HepG2 (cell line): Measurements from ENCODE around the gene ANO9. TPM values are rescaled to one million over a fixed set of nuclear protein-coding genes. Genes with fewer than 3 reads are reported as not detected.

ENCODE experiments used
- DZIP1 ChIP-seq: sonication (generic); formaldehyde crosslinking; IDR thresholded peaks from 2 replicates; pipeline ENCODE4 v1.5.0; 2020; ENCODE audit warnings: mild to moderate bottlenecking, missing genetic modification reagents
- KDM2A ChIP-seq: sonication (generic); formaldehyde crosslinking; IDR thresholded peaks from 2 replicates; pipeline ENCODE4 v1.4.0; 2020; ENCODE audit warnings: low read depth, missing genetic modification reagents, borderline replicate concordance
- KLF15 ChIP-seq: sonication (generic); formaldehyde crosslinking; IDR thresholded peaks from 2 replicates; pipeline ENCODE4 v1.8.1; 2023; ENCODE audit warnings: borderline replicate concordance, mild to moderate bottlenecking, inconsistent platforms, missing genetic modification reagents, mixed read lengths
- MYC ChIP-seq: sonication (generic); formaldehyde crosslinking; IDR thresholded peaks from 2 replicates; pipeline ENCODE4 v1.9.0; 2021; ENCODE audit warnings: missing genetic modification reagents, borderline replicate concordance
- MYPOP ChIP-seq: sonication (generic); formaldehyde crosslinking; IDR thresholded peaks from 2 replicates; pipeline ENCODE4 v1.8.1; 2023; ENCODE audit warnings: mild to moderate bottlenecking, moderate library complexity, missing genetic modification reagents
- RFX1 ChIP-seq: fragments of 450-650 bp; IDR thresholded peaks from 2 replicates; pipeline ENCODE4 v1.6.1; 2017
- RNF2 ChIP-seq: fragments of 450-650 bp; conservative IDR thresholded peaks from 2 replicates; pipeline ENCODE4 v1.6.1; 2016; ENCODE audit warnings: low read depth
- RXRB ChIP-seq: IDR thresholded peaks from 2 replicates; pipeline ENCODE4 v1.6.1; 2016; ENCODE audit warnings: borderline replicate concordance, missing genetic modification reagents, missing compliant biosample characterization
- TBX3 ChIP-seq: fragments of 450-650 bp; IDR thresholded peaks from 2 replicates; pipeline ENCODE4 v1.6.1; 2017; ENCODE audit warnings: antibody characterized with exemption, mild to moderate bottlenecking, inconsistent platforms, borderline replicate concordance
- ZFP37 ChIP-seq: sonication (generic); formaldehyde crosslinking; IDR thresholded peaks from 2 replicates; pipeline ENCODE4 v1.4.0; 2020; ENCODE audit warnings: missing genetic modification reagents, borderline replicate concordance
- ZKSCAN5 ChIP-seq: sonication (generic); formaldehyde crosslinking; IDR thresholded peaks from 2 replicates; pipeline ENCODE4 v1.5.1; 2020; ENCODE audit warnings: mild to moderate bottlenecking, missing genetic modification reagents
- ZNF17 ChIP-seq: sonication (generic); formaldehyde crosslinking; IDR thresholded peaks from 2 replicates; pipeline ENCODE4 v1.5.0; 2020; ENCODE audit warnings: mild to moderate bottlenecking, missing genetic modification reagents
- ZNF264 ChIP-seq: sonication (generic); formaldehyde crosslinking; IDR thresholded peaks from 2 replicates; pipeline ENCODE4 v1.4.0; 2020; ENCODE audit warnings: missing genetic modification reagents
- ZNF276 ChIP-seq: sonication (generic); formaldehyde crosslinking; IDR thresholded peaks from 2 replicates; pipeline ENCODE4 v1.4.0; 2020; ENCODE audit warnings: mild to moderate bottlenecking, low read depth, missing genetic modification reagents
- ZNF451 ChIP-seq: sonication (generic); formaldehyde crosslinking; IDR thresholded peaks from 2 replicates; pipeline ENCODE4 v1.5.0; 2020; ENCODE audit warnings: mild to moderate bottlenecking, missing genetic modification reagents
- ZNF496 ChIP-seq: sonication (generic); formaldehyde crosslinking; IDR thresholded peaks from 2 replicates; pipeline ENCODE4 v1.8.1; 2023; ENCODE audit warnings: mild to moderate bottlenecking, moderate library complexity, missing genetic modification reagents; ENCODE audit not compliant: insufficient replicate concordance
- ZSCAN12 ChIP-seq: sonication (generic); formaldehyde crosslinking; IDR thresholded peaks from 2 replicates; pipeline ENCODE4 v1.9.0; 2021; ENCODE audit warnings: mild to moderate bottlenecking, missing genetic modification reagents
- polyA plus RNA-seq, 8 experiments: library from polyadenylated mRNA; depleted of rRNA in 3 of 8; stranded (reverse) in 7 of 8; unstranded in 1 of 8; fragments of >200 nt; fragmentation: Illumina TruSeq in 4 of 8; extraction: Trizol in 4 of 8; gene quantifications; 2 replicates each; pipeline versions ENCODE4 v1.2.1 to v1.2.3, GENCODE V29; 2011 to 2016; ENCODE audit warnings: low read depth in 4 of 8, missing spikeins in 1 of 8, mixed read lengths in 1 of 8; ENCODE audit not compliant: insufficient read depth in 1 of 8
- total RNA-seq, 5 experiments: library from RNA; depleted of rRNA; stranded (reverse); fragments of >200 nt; fragmentation: Illumina TruSeq; extraction: Trizol; gene quantifications; 2 replicates each; pipeline ENCODE4 v1.2.3, GENCODE V29; 2016; ENCODE audit warnings: low read depth in 1 of 5
- TF ChIP-seq, protein P1 (sequence below): sonication (generic); formaldehyde crosslinking; IDR thresholded peaks from 2 replicates; pipeline ENCODE4 v1.4.0; 2020; ENCODE audit warnings: missing genetic modification reagents, borderline replicate concordance
- TF ChIP-seq, protein P2 (sequence below): sonication (generic); formaldehyde crosslinking; IDR thresholded peaks from 2 replicates; pipeline ENCODE4 v1.4.0; 2020; ENCODE audit warnings: missing genetic modification reagents, borderline replicate concordance

ANO9 gene
- total and polyA plus RNA-seq, 2 of the 13 experiments (the other 11 are each of a cell fraction or from before 2014, with no cell fraction given): 8.9 to 14.3 TPM

- TF ChIP-seq RNF2 (peak; percentile 46; the same call in 1 of the 2 replicates), ZNF264 (CRISPR knock-in tag) (no peak), KLF15 (CRISPR knock-in tag) (no peak), KDM2A (CRISPR knock-in tag) (peak; percentile 86), ZNF17 (CRISPR knock-in tag) (no peak), ZKSCAN5 (no peak), ZNF276 (no peak), ZSCAN12 (no peak), ZNF451 (CRISPR knock-in tag) (no peak), MYC (CRISPR knock-in tag) (no peak), ZFP37 (CRISPR knock-in tag) (no peak), TBX3 (no peak), DZIP1 (CRISPR knock-in tag) (no peak), RXRB (CRISPR knock-in tag) (peak; percentile 22; the same call in 1 of the 2 replicates), MYPOP (CRISPR knock-in tag) (no peak; the same call in 1 of the 2 replicates), ZNF496 (CRISPR knock-in tag) (no peak), RFX1 (no peak)
- TF ChIP-seq, protein P1, sequence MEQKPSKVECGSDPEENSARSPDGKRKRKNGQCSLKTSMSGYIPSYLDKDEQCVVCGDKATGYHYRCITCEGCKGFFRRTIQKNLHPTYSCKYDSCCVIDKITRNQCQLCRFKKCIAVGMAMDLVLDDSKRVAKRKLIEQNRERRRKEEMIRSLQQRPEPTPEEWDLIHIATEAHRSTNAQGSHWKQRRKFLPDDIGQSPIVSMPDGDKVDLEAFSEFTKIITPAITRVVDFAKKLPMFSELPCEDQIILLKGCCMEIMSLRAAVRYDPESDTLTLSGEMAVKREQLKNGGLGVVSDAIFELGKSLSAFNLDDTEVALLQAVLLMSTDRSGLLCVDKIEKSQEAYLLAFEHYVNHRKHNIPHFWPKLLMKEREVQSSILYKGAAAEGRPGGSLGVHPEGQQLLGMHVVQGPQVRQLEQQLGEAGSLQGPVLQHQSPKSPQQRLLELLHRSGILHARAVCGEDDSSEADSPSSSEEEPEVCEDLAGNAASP (CRISPR knock-in tag): 0 out of 2 replicates have a peak, but pooled peaks have one; percentile 8
- TF ChIP-seq, protein P2, sequence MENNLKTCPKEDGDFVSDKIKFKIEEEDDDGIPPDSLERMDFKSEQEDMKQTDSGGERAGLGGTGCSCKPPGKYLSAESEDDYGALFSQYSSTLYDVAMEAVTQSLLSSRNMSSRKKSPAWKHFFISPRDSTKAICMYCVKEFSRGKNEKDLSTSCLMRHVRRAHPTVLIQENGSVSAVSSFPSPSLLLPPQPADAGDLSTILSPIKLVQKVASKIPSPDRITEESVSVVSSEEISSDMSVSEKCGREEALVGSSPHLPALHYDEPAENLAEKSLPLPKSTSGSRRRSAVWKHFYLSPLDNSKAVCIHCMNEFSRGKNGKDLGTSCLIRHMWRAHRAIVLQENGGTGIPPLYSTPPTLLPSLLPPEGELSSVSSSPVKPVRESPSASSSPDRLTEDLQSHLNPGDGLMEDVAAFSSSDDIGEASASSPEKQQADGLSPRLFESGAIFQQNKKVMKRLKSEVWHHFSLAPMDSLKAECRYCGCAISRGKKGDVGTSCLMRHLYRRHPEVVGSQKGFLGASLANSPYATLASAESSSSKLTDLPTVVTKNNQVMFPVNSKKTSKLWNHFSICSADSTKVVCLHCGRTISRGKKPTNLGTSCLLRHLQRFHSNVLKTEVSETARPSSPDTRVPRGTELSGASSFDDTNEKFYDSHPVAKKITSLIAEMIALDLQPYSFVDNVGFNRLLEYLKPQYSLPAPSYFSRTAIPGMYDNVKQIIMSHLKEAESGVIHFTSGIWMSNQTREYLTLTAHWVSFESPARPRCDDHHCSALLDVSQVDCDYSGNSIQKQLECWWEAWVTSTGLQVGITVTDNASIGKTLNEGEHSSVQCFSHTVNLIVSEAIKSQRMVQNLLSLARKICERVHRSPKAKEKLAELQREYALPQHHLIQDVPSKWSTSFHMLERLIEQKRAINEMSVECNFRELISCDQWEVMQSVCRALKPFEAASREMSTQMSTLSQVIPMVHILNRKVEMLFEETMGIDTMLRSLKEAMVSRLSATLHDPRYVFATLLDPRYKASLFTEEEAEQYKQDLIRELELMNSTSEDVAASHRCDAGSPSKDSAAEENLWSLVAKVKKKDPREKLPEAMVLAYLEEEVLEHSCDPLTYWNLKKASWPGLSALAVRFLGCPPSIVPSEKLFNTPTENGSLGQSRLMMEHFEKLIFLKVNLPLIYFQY (CRISPR knock-in tag): 0 out of 2 replicates have a peak, but pooled peaks have one; percentile 42
Measured at GRCh38 chr11:396948-397548, 44.8 kb downstream of the ANO9 start (continued).
